Eye (tissue), 1 donor: ENCODE measurements around the gene PACRG.

Experiments
- DNase-seq: peaks from one replicate; pipeline ENCODE4 v3.0.0-alpha.2; 2015

Gene PACRG

DNA sequence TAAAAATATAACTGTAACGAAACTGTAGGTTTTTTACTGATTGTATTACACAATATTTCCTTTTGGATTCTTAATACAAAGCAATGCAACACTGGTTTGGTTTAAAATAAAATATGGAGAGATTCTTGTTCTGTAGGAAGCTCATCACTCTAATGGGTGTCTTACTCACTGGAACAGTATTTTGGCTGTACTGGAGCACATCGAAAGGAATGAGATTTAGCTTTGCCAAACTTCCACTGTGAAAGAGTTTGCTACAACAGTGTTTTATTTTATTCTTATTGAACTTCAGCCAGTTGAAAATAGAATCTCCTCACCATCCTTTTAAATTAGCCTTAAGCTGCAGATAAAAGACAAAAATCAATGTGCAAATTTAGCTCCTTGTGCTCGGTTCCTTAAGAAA lies 456.0 kb downstream of the PACRG start:
- no peak for DNase-seq

DNA sequence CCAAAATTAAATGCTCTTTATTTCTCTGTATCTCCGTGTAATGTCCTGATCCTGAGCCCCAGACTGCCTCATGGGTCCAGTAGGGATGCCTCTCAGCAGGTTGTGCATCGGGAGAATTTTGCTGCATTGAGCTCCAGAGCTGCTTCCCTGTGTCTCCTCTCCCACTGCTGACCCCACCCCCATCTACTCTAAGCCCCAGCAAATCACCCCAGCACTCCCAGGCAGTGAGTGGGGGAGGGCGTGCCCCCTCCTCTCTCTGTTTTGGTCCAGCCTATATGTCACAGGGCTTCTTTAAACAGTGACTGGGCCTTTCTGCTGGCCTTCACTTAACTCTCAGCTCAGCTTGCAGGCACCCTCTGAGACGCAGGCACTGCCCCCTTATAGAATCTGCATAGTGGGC lies 458.0 kb downstream of the PACRG start:
- no peak for DNase-seq

DNA sequence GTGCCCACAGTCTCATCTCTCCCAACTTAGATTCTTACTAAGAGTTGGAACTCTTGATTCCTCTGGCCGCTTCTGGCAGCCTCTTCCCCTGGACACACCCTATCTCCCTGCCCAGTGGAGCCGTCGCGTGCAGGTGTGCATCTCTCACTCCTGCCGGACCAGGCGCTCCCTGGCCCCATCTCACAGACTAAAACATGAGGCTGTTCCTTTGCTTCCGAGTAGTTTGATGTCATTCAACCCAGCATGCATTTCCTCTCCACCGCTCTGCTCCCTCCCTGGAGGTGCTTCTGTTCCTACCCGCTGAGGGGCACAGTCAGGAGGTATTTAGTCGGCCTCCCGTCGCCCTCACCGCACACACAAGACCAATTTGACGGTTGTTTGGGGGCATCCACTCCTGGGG lies 458.8 kb downstream of the PACRG start:
- DNase-seq: no peak

DNA sequence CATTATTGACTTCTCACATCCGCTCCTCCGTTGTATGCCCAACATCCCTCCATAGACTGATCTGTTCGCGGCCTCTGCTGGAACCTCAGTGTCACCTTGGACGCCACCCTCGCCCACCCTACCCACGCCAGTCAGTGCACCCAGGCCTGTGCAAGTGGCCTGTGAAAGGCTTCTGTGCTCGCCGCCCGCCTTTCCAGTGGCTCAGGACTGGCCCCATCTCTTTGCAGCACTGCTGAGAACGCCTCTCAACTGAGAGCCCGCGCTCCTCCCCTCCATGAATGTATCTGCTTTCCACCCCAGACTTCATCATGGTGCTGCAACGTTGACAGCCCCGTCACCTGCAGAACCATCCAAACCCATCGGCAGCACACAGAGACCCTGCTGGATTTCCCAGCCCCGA lies 459.4 kb downstream of the PACRG start:
- no peak for DNase-seq

DNA sequence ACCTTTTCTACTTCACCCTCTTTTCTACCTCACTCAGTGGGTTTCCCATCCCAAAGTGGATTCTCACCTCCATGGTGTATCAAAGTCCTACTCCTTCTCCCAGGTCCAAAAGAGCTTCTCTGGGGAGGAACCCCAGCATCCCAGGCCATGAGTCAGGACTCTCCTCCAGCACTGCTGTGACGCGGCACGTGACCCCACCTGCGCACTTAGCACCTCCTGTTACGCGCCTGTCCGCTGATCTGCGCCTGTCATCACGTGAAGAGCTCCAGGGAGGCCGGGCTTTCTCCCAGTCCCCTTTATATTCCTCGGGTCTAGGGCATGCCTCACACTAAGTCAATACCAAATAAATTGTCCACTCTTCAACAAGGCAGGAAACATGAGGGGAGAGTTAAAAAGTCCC lies 459.8 kb downstream of the PACRG start:
- no peak for DNase-seq

DNA sequence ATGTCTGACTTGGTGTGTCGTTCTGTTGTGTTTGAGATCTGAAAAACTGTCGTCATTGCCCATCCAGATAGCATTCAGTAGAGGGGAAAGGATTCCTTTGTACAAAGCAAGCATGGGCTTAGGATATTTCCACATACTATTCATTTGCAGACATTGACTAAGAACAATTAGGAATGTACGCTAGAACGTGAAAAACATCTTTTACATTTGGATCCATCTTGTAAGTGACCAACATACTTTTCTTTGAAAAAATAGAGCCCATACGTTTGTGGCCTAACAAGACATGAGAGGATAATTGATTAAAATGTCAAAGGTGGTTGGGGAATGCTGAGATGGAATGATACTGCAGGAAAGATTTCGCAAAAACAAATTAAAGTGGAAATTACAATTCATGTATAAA lies 461.0 kb downstream of the PACRG start:
- DNase-seq: no peak

DNA sequence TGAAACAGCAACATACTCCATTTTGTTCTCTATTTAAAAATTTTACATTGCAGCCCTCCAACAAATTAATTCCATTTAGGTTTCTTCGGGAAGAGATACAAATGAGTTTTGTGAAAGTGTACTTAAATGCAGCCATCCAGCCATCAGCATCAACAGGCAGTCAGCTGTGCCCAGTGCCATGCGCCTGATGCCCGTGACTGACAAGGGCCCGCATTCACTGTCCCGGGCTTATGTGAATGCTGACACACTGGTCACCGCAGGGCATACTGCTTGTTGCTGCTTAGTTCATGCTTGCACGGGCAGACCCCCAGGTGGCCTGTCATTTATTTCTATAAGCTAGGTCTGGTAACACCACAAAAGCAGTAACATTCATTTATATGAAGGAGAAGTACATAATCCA lies 461.8 kb downstream of the PACRG start:
- DNase-seq: no peak

DNA sequence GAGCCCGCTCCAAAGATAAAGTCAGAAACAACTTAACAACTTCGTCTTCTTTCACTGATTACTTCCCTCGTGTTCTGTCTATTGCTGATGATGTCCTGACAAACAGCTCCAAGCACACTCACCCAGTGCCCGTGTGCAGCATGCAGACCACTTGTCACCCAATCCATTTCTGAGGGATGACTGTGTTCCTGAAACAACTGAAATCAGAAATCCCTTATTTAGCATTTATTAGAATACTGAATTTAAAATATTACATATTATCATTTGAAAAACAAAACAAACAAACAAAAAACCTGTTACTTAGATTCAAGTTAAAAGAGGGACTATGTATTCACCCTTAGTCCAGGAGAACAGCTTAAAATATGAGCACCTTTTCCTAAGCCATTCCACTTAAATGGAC lies 463.0 kb downstream of the PACRG start:
- DNase-seq: no peak

DNA sequence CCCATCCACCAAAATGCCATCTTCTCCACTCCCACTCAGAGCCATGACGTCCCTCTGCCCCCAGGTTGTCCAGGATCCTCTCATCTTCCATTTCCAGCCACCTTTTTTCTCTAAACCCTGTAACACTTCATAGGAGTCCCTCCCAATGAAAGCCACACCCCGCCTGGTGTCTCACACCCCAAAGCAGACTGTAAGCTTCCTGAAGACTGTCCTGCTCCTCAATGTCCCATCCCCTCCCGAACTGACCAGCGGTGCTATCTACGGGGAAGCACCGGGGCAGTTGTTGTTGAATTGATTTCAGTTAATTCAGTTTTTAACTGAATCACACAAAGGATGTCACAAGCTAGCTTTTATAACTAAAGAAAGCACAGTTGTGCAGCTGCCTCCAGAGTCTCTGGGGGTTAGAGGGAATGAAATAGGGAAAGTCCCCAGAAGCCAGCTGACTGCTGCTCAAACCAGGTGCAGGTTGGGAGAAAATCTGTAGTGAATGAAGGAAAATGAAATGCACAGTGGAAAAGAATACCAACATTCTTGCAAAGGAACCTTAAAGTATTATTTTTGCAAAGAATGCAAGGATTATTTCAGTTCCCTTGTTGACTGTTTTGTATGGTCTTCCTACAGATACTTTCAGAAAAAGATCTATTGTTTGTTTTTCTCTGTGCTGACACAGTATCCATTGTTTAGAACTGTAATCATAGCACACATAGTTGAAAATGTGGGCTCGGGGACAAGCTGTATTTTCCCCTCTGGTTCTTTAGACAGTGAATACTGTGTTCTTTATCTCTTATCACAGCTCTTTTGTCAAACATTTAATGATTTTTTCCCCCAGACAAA lies 464.1 kb downstream of the PACRG start:
- DNase-seq: peak; percentile 50

DNA sequence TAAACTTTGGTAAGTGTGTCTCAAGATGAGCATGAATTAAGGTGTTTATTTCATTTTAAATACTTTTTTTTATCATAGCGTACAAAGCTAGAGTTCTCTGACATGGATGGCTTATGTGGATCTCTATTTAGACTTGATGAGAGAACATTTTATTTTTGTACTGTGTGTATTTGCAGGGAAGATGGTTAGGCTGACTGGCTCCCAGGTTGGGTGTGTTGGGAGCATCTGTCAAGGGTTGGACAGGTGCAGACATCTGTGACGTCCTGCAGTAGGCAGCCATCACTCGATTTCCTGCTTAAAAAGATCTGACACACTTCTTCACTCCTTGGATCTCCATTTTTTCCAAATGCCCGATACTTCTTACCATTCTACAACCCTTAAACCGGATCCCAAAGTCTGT lies 464.8 kb downstream of the PACRG start:
- no peak for DNase-seq

DNA sequence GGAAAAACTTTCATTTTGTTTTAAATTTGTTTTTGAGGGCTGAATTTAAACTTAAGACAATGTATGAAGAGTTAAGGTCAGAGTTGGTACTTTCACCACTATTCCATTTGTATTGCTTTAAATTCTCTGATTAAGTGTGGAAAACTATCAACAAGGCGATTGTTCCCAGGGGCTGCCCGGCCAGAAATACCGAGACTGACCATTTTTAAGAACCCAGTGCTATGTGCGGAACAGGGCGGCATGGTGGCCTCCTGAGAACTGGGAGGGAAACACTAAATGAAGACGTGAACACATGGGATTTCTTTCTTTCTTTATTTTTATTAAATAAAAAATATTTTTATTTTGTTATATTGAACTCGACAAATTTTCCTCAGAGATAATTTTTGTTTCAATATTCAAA lies 465.6 kb downstream of the PACRG start:
- no peak for DNase-seq

DNA sequence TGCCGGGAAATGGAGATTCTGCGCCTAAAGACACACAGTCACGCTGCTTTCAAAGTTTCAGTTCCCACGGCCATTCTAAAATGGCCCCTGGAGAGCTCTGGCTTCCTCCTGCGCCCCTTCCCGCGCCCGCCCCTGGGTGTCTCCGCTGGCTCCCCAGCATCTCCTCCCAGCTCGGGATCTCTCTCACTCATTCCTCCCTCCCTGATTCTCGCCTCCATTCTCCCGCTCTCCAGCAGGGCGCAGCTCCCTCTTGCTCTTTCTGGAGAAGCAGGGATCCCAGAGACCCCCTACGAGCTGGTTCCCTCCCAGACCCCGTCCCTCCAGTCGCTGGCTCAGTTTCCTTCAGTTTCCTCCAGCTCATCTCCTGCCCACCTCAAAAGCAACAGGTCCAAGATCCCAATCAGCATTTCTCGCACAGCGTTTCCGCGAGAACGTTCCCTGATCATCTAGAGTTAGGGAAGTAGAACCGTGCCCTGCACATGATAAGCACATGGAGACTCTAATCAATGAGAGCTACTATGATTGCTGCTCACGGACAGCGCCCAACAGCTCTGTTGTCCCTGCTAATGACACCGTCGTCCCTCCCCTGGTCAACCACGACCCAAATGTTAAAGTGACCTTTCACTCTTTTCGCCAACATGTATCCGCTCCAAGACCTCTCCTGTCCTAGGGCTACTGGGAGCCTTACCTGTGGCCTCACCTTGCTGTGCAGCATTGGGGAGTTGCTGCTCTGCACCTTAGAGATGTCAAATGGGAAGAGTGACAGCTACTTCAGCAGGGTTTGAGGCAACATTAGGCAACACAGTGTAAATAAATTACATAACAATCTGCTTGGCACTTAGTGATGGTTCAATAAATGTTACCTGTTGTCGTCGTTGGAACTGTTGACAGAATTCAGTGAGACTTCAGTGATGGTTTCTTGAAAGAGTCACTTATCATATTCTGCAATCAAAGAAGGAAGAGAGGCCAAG lies 468.2 kb downstream of the PACRG start:
- no peak for DNase-seq

DNA sequence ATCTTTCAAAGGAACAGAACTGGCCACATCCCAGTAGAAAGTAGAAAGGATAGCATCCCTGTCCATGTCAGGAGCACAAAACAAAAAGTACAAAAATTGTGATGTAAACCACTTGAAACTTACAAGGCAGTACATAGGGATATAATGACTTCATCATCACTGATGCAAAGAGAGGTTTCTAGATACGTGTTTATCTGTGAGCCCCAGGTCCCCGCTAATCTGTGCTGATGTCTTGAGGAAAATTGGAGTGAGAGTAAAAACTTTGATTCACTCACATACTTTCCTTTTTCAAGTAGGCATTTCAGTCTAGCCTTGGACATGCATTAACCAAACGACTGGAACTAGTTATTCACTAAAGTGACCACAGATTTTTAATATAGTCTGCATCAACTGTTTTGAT lies 470.1 kb downstream of the PACRG start:
- no peak for DNase-seq

DNA sequence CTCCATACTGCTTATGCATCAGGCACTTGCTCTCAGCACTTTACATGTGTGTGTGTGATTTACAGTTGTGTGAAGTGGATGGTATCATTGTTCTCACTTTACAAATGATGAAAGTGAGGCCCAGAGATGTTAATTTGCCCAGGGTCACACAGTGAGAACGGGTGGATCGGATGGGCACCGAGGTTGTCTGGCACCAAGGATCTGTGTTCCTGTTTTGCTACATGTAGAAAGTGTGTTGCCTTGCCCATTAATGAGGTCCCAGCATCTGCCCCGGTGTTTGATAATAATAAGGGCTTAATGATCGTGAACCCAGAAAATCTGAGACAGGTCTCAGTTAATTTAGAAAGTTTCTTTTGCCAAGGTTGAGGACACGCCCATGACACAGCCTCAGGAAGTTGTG lies 470.6 kb downstream of the PACRG start:
- DNase-seq: no peak

DNA sequence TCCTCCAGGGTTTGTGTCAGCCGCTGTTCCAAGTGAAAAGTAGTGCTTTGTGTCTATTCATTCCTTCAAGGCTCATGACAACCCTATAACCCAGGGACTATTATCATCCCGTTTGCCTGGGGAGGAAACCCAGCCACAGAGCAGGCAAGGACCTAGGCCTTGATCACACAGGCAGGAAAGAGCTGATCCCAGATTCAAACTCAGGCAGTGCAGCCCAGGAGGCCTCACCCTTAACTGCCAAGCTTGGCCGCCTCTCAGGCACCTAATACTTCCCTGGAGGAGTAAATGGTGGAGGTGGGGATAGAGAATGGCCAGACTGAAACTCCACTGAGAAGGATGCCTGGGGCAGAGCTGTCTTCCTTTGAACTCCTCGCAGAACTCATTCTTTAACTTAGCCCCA lies 471.6 kb downstream of the PACRG start:
- DNase-seq: no peak

DNA sequence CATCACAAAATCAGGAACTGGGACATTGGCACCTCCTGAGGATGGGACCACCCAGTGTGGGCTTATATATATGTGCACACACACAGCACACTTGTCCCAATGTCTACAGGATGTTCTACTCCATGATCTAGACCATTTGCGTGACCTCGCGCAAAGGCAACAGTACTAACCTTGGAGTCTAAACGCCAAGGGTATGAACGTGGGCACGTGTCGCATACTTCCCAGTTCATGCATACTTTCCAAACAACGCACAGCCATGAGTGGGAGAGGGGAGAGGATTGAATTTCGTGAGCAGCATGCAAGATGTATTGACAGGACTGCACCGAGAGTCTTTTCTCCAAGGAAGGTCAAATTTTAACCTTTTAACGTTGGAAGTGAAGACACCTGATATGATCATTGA lies 472.5 kb downstream of the PACRG start:
- DNase-seq: no peak

DNA sequence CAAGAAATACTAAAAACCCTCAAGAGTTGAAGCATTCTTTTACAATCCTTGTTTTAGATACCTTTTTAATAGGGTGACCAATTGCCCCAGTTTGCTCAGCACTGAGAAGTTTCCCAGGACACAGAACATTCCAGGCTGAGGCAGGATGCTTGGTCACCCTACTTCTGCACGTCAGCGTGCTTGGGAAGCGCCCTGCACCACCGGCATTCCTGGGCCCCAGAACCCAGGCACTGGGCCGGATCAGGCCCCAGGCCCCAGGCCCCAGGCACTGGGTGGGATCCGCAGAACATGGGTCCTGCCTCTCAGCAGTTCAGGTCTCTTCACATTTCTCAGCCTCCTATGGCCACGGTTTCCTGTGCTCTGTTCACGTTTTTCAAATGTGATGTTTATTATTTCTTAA lies 472.9 kb downstream of the PACRG start:
- DNase-seq: no peak

DNA sequence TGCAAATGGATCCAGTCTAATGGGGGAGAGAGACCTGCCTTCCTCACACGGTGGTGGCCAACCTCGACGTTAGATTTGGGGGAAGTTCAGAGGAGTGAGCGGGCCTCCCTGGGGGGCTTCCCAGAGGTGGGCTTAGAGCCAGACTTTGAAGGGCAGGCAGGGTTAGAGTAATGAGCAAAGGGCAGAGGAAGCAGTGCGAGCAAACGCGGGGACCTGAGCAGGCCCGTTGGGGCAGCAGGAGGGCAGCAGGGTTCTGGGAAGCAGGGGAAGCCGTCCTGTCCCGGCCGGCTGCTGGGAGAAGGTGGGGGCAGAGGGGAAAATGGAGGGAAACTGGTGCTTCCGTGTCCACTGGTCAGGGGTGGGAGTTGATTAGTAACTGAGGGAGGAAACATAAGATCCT lies 474.1 kb downstream of the PACRG start:
- DNase-seq: no peak

DNA sequence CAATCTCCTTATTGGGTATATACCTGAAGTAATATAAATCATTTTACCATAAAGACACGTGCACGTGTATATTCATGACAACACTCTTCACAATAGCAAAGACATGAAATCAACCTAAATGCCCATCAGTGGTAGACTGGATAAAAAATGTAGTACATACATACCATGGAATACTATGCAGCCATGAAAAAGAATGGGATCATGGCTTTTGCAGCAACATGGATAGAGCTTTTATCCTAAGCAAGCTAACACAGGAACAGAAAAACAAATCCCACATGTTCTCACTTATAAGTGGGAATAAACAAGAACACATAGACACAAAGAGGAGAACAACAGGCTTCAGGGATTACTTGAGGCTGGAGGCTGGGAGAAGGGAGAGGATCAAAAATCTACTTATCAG lies 478.4 kb downstream of the PACRG start:
- DNase-seq: no peak

DNA sequence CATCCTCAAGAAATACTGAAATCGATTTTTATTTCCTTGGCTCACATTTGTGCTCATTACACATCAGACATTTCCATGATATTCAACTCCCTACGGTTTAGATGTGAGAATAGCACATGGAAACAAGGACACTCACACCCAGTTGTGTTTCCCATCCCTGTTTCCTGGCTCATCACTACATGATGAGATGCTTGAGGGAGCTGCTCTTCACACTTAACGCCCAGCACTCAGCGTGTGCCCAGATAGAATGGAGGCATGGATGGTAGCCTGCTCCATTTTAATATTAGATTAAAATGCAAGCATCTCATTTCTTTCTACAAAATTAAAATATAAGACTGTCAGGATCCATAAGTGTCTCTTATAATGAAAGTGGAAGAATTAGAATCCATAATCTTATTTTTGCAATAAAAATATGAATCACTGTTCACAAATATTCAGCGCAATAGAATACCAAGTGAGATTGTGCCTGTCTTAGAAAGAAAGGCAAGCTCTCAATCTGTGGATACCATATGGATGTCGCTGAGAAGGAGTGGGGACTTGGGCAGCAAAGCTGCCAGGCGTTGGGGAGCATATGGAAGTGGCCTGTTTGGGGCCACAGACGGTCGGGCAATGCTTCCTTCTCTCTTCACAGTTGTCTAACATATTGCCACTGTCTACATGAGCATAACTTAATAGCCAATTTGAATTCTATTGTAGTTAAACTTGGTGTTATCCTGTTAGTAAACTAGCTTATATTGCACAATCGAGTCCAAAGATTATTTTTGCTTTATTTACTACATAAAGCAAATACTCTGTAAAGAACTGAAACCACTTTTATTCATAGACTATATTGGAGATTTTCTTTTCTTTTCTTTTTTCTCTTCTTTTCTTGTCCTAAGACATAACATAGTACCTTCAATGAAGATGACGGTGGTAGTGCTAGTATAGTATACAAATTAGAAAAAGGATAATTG lies 479.9 kb downstream of the PACRG start:
- no peak for DNase-seq

DNA sequence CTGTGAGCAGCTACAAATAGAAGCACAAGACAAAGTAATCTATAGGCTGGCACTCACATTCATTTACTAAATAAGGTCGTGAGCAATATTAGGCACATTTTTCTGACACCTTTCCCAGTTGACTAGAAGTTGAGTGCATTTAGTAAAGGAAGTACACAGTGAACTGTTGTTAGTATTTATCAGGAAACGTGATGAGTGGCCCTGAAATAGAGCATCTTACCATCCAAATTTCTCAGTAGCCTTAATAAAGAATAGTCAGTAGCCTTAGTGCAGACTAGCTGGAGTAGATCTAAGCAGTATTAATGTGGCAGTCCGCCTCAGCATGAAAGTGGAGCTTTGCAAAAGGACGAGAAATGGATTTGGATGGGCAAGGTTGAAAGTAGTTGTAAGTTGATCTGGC lies 481.2 kb downstream of the PACRG start:
- no peak for DNase-seq

DNA sequence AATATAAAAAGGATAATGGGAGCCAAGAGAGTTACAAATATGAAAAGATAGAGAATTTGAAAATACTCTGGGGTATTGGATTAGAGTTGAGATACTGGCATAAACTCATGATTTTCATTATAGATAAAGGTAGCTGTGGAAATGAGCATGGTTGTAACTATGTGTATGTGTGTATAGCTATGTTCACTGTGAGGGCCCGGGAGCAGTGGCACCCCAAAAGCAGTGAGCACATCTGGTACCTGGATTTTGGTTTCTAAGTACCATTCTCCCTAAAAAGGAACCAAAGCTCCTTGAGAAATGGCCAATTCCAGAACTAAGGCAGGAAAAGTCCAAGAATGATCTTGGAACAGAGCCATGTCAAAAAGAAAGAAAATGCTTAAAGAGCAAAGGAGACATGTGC lies 484.3 kb downstream of the PACRG start:
- no peak for DNase-seq

DNA sequence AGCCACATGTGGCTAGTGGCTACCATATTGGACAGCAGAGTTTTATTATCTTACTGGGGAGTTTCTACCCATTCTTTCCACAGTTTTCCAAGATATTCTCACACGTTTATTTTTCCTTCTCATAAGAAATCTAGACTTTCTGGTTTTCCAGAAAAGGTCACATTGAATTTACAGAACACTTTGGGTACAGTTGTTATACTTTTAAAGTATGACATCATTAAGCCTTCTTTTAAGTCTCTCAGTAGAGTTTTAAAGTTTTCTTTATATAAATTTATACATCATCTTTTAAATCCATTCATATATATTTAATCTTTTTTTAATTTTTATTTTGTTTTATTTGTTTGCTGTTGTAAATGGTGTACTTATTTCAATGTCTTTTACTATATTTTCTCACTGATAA lies 486.5 kb downstream of the PACRG start:
- DNase-seq: no peak
